Glutamatergic neuron (in vitro differentiated cells): ENCODE data around the gene ATG9B. TPM values are rescaled to one million over a fixed set of nuclear protein-coding genes. Genes with fewer than 3 reads are reported as not detected.

Source experiments
- DNase-seq: peaks from one replicate; pipeline ENCODE4 v3.0.0; 2022
- H3K27ac Mint-ChIP-seq: one replicate; pipeline ENCODE4 v1.8.0; 2020; ENCODE audit warnings: mild to moderate bottlenecking, mixed read lengths, inconsistent platforms; ENCODE audit not compliant: unreplicated experiment
- H3K27me3 Mint-ChIP-seq: one replicate; pipeline ENCODE4 v1.8.0; 2020; ENCODE audit warnings: mild to moderate bottlenecking, moderate library complexity, mixed read lengths, inconsistent platforms; ENCODE audit not compliant: unreplicated experiment
- H3K36me3 Mint-ChIP-seq: one replicate; pipeline ENCODE4 v1.8.0; 2020; ENCODE audit warnings: mild to moderate bottlenecking, mixed read lengths, inconsistent platforms; ENCODE audit not compliant: unreplicated experiment
- H3K4me1 Mint-ChIP-seq: one replicate; pipeline ENCODE4 v1.8.0; 2020; ENCODE audit warnings: mild to moderate bottlenecking, low read depth, mixed read lengths, inconsistent platforms; ENCODE audit not compliant: unreplicated experiment
- H3K4me3 Mint-ChIP-seq: one replicate; pipeline ENCODE4 v1.8.0; 2020; ENCODE audit warnings: mild to moderate bottlenecking, mixed read lengths, inconsistent platforms; ENCODE audit not compliant: unreplicated experiment
- H3K9me3 Mint-ChIP-seq: one replicate; pipeline ENCODE4 v1.8.0; 2020; ENCODE audit warnings: mild to moderate bottlenecking, moderate library complexity, mixed read lengths, inconsistent platforms; ENCODE audit not compliant: unreplicated experiment
- total RNA-seq: library from RNA; stranded (reverse); fragmentation: NEBNext Ultra II Directional; extraction: Animal tissue kit (Norgen Biotek cat#: 25700); gene quantifications from one replicate; pipeline ENCODE4 v1.2.1, GENCODE V29; 2021; ENCODE audit not compliant: unreplicated experiment
- TF ChIP-seq, protein P1 (sequence below): fragments of 200-600 bp; sonication (generic); IDR thresholded peaks from one replicate; pipeline ENCODE4 v1.5.0; 2021; ENCODE audit not compliant: partially characterized antibody, unreplicated experiment

The ATG9B gene
- total RNA-seq, 1 donor from 2014 or later, result 9.4 TPM

GRCh38 chr7:150990416-150991186, 33.7 kb downstream of the ATG9B start, which contains the start of gene NOS3:
NOS3 (plus strand) TSS chr7:150991017; CDS start chr7:150993804, 2,787 bp downstream.
- peaks cover 22% of the 10 kb centered on the region for H3K9me3 Mint-ChIP-seq
- DNase-seq, result no peak
- H3K36me3 Mint-ChIP-seq, result peaks cover 20% of the 10 kb centered on the region
- peaks cover 17% of the 10 kb centered on the region for H3K4me1 Mint-ChIP-seq
- H3K27me3 Mint-ChIP-seq, result peaks cover 12% of the 10 kb centered on the region
- TF ChIP-seq, protein P1, sequence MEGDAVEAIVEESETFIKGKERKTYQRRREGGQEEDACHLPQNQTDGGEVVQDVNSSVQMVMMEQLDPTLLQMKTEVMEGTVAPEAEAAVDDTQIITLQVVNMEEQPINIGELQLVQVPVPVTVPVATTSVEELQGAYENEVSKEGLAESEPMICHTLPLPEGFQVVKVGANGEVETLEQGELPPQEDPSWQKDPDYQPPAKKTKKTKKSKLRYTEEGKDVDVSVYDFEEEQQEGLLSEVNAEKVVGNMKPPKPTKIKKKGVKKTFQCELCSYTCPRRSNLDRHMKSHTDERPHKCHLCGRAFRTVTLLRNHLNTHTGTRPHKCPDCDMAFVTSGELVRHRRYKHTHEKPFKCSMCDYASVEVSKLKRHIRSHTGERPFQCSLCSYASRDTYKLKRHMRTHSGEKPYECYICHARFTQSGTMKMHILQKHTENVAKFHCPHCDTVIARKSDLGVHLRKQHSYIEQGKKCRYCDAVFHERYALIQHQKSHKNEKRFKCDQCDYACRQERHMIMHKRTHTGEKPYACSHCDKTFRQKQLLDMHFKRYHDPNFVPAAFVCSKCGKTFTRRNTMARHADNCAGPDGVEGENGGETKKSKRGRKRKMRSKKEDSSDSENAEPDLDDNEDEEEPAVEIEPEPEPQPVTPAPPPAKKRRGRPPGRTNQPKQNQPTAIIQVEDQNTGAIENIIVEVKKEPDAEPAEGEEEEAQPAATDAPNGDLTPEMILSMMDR, result no peak
- peak within 1 kb of the TSS; percentile 30 for H3K4me3 Mint-ChIP-seq
- H3K27ac Mint-ChIP-seq, result peak within 1 kb of the TSS; percentile 48

GRCh38 chr7:150989456-150989855, 34.8 kb downstream of the ATG9B start:
- Mint-ChIP-seq H3K9me3 (peaks cover 24% of the 10 kb centered on the region), H3K4me3 (peak overlapping the region; percentile 46), H3K27ac (no peak overlapping the region), H3K27me3 (peaks cover 15% of the 10 kb centered on the region), H3K4me1 (peaks cover 15% of the 10 kb centered on the region), H3K36me3 (peaks cover 20% of the 10 kb centered on the region)
- DNase-seq, result no peak
- TF ChIP-seq, protein P1, result no peak

DNA sequence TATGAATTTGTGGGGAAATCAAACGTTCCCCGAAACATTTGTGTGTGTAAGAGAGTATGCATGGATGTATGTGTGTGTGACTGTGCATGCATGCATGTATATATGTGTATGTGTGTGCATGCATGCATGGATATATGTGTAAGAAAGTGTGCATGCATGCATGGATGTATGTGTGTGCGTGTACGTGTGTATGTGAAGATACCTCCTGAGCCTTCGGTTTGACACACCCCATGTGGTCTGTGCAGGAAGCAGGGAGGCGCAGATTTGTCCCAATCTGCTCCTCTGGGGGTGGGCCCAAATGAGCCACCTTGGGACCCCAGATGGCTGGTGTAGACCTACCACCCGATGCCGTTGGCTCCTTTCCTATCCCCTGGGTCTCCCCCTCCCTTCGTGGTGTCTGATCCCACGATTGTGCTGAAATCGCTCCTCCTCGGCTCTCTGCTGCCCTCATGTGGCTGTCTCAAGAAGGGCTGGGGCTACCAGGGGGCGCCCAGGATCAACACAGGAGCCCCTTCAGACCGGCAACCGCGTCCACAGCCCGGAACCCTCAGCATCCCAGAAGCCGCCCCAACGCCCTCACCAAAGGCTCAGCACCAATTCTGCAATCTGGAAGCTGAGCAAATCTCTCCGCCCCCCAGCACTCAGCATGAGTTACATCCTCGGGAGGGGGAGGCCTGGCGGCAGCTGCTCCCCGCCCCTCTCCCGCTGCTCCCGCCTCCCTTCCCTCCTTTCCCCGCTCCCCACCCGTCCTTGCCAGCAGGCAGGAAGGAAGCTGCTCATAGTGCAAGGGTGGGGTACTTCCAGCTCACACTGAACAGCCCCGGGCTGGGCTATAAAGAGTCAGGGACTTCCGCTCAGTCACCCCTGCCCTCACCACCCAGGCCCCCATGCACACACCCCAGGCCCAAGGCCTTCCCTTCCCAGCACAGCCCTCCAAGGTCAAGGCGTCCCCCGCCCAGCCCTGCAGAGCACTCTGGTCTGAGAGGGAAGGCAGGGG, 35.8 kb downstream of the ATG9B start:
- peak; percentile 92 for DNase-seq
- Mint-ChIP-seq H3K4me3 (peak overlapping the region; percentile 64), H3K27me3 (peaks cover 16% of the 10 kb centered on the region), H3K4me1 (peaks cover 13% of the 10 kb centered on the region), H3K9me3 (peaks cover 22% of the 10 kb centered on the region), H3K36me3 (peaks cover 20% of the 10 kb centered on the region), H3K27ac (peak overlapping the region; percentile 77)
- TF ChIP-seq, protein P1, result peak; percentile 90

DNA sequence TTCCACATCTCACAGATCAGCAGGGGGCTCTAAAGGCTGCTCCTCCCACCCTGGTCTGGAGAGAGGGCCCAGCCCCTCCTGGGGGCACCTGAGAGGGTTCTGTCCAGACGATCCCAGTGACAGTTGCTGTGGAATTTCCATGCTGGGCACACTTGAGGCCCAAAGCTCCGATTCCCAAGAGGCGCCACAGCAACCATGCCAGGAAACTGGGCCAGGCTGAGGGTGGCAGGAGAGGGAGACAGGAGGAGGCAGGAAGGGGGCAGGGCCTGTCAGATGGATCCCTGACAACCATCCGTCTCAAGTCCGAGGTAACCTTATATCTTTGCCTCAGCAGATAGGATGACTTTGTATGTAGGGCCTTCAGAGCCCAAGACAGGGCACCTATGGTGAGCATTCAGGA, 37.7 kb downstream of the ATG9B start:
- Mint-ChIP-seq H3K36me3 (peaks cover 17% of the 10 kb centered on the region), H3K27me3 (peaks cover 17% of the 10 kb centered on the region), H3K27ac (no peak overlapping the region), H3K9me3 (peaks cover 21% of the 10 kb centered on the region), H3K4me1 (peaks cover 13% of the 10 kb centered on the region), H3K4me3 (no peak overlapping the region)
- DNase-seq, result no peak
- TF ChIP-seq, protein P1, result no peak
